GM13976 (cell line): Measurements from ENCODE around the gene EGFL6.
"Not testable (repeated sequence)": the region's sequence is repeated elsewhere in the genome, so short reads cannot be mapped to it uniquely, and the experiment has no call there.

ENCODE experiments used
- DNase-seq: peaks from one replicate; pipeline ENCODE4 v3.0.0; 2012; ENCODE audit warnings: low spot score
- in situ Hi-C: fragments of 300-500 bp; cut with MboI; formaldehyde crosslinking; loops from one replicate; pipeline ENCODE4 v1.12.0; 2022; ENCODE audit warnings: low sequenced_read_pairs, mixed read lengths, inconsistent platforms; ENCODE audit not compliant: unreplicated experiment
- TF ChIP-seq, protein P1 (sequence below): IDR thresholded peaks from 2 replicates; pipeline ENCODE4 v1.5.1; 2012; ENCODE audit warnings: borderline replicate concordance, mild to moderate bottlenecking; ENCODE audit not compliant: insufficient read depth; ENCODE audit errors: extremely low read depth, missing control alignments, control extremely low read depth

The EGFL6 gene

DNA sequence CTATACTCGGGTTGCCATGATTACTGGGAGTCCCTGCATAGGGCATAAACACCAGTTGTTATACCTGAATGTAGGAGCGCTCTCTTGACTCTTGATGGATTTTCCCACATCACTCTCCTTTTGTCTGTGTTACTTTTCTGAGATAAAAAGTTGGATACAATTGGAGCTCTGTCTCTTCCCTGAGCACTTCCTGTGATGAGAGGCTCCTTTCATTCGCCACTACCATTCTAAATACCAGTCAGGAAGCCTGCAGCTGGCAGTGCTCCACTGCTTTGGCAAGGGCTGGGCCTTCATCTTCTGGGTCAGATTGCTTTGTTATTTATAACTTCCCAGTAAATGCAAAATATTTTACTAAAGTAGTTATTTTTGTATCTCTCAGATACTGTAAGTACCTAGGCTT lies 97.4 kb downstream of the EGFL6 start:
- in situ Hi-C loops: loop anchor here (25.0 kb wide), 1 partner anchor 580 kb away; no protein-coding TSS in a partner anchor

DNA sequence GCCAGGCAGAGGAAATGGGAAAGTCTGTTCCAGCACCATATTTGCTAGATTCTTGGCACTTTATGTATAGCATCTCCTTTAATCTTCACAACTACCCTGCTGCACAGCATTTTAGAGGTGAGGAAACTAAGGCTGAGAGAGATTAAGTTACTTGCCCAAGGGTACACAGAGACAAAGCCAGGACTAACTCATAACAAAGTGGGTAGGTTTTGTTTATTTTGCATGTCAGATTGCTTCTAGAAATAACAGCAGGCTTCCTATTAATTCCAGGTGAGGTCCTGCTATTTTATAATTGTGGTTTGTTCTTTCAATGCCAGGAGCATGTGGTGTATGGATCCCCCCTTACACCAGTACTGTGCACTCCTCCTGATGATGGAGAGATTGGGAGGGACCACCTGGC lies 98.5 kb downstream of the EGFL6 start:
- DNase-seq: no peak
- TF ChIP-seq, protein P1, sequence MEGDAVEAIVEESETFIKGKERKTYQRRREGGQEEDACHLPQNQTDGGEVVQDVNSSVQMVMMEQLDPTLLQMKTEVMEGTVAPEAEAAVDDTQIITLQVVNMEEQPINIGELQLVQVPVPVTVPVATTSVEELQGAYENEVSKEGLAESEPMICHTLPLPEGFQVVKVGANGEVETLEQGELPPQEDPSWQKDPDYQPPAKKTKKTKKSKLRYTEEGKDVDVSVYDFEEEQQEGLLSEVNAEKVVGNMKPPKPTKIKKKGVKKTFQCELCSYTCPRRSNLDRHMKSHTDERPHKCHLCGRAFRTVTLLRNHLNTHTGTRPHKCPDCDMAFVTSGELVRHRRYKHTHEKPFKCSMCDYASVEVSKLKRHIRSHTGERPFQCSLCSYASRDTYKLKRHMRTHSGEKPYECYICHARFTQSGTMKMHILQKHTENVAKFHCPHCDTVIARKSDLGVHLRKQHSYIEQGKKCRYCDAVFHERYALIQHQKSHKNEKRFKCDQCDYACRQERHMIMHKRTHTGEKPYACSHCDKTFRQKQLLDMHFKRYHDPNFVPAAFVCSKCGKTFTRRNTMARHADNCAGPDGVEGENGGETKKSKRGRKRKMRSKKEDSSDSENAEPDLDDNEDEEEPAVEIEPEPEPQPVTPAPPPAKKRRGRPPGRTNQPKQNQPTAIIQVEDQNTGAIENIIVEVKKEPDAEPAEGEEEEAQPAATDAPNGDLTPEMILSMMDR: no peak
- in situ Hi-C loops: loop anchor here (25.0 kb wide), 1 partner anchor 581 kb away; no protein-coding TSS in a partner anchor

More for the DNA sequence above, 97.4 kb downstream of the EGFL6 start:
- TF ChIP-seq, protein P1: no peak
- no peak for DNase-seq

DNA sequence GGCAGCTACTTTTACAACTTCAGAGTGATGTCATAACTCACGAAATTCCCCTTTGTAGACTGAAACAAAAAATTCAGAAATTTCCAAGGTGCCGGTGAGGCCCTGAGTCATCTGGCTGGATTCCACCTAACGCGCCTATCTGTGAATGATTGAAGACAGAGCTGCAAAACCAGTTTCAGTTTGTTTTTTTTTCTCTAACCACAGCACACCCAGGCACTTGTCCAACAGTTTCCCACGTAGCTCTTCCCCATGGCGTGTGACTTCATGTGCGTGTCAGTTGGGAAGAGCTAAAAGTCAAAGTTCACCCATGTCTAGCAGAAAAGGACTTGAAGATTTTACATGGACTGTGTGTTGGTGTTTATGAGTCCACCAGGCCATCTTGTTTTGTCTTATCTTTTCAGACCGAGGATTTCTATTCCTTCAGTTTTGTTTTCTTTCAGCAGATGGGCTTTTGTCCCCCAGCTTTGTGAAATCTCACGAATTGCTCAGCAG lies 99.9 kb downstream of the EGFL6 start:
- in situ Hi-C loops: loop anchor here (25.0 kb wide), 1 partner anchor 582 kb away; no protein-coding TSS in a partner anchor
- TF ChIP-seq, protein P1: no peak
- DNase-seq: peak; percentile 45

DNA sequence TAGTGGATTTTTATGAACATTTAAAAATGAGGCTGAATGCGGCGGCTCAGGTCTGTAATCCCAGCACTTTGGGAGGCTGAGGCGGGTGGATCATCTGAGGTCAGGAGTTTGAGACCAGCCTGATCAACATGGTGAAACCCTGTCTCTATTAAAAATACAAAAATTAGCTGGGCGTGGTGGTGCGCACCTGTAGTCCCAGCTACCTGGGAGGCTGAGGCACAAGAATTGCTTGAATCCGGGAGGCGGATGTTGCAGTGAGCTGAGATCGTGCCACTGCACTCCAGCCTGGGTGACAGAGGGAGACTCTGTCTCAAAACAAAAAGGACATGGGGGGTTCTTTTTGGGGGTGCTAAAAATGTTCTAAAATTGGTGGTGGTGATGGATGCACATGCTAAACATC lies 100.4 kb downstream of the EGFL6 start:
- not testable (repeated sequence) for DNase-seq
- in situ Hi-C loops: loop anchor here (25.0 kb wide), 1 partner anchor 582 kb away; no protein-coding TSS in a partner anchor

DNA sequence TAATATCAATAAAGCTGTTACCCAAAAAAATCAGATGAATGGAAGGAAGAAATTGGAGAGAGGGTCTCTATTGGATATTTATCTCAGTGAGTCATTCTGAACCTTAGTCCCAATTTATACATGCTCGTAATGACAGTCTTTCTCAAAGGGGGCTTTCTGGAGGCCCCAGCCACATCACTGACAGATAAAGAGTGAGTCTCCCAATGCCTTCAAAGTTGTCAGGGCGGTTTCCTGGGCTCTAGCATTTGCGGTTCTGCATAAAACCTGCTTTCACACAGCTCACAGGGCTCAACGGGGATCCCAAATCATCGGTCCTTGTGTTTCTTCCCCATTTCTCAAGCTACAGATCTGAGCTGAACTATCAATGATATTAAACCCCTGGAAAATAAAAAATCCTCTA lies 100.8 kb downstream of the EGFL6 start:
- DNase-seq: no peak
- in situ Hi-C loops: loop anchor here (25.0 kb wide), 1 partner anchor 583 kb away; no protein-coding TSS in a partner anchor
- TF ChIP-seq, protein P1: no peak

DNA sequence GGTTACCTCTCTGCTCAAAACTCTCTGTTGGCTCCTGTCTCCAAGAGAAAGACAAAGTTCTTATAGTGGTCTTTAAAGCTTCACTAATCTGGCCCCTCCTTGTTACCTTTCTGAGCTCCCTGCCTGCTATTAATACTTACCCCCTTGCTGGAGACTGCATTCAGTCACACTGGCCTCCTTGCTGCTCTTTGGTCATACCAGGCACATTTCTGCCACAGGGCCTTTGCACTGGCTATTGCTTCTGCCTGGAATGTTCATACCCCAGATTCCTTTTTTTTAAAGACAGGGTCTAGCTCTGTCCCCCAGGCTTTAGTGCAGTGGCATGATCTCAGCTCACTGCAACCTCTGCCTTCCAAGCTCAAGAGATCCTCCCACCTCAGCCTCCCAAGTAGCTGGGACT lies 103.6 kb downstream of the EGFL6 start:
- TF ChIP-seq, protein P1: no peak
- in situ Hi-C loops: loop anchor here (25.0 kb wide), 1 partner anchor 586 kb away; no protein-coding TSS in a partner anchor
- no peak for DNase-seq

DNA sequence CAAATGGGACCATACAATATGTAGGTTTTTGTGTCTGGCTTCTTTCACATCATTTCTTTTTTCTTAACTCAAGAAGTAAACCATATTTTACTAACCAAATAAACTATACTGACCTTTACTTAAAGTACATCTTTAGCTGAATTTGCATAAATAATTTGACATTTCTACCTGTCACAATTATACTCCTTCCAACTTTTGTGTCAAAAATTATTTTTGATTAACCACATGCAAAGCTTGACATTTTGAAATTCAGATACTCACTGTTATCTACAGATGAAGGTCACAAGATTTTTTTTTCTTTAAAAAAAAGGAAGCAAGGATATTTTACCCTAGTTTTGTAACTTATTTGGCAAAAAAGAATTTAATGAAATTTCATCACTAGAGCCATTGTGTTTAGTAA lies 107.5 kb downstream of the EGFL6 start:
- in situ Hi-C loops: no loop called here
- no peak for DNase-seq
- TF ChIP-seq, protein P1: no peak

DNA sequence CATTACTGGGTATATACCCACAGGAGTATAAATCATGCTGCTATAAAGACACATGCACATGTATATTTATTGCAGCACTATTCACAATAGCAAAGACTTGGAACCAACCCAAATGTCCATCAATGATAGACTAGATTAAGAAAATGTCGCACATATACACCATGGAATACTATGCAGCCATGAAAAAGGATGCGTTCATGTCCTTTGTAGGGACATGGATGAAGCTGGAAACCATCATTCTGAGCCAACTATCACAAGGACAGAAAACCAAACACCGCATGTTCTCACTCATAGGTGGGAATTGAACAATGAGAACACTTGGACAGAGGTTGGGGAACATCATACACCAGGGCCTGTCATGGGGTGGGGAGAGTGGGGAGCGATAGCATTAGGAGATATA lies 110.3 kb downstream of the EGFL6 start:
- DNase-seq, in situ Hi-C loops: not testable (repeated sequence)
